ENCODE measurements around the gene ACAA1.
"Not testable (repeated sequence)": the region's sequence is repeated elsewhere in the genome, so short reads cannot be mapped to it uniquely, and the experiment has no call there.

ACAA1 gene

DNA sequence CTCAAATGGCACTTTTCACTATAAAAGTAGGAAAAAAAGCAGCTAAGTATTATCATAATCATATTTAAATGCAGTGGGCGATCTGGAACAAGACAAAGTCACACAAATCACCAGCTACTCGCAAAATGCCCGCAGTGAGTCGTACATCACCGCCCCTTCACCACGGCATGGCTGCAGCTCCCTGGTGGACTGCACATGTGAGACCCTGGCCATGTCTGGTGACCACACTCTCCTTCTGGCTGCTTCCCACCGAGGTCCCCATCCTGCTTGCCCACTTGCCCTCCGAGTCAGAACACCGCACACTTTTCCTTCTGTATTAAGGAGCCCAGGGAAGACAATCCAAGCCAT lies 38.6 kb downstream of the ACAA1 start:
- DNase-seq, result no peak

GRCh38 chr3:38097446-38098375 lies 39.2 kb downstream of the ACAA1 start:
- DNase-seq, result no peak

GRCh38 chr3:38095669-38096483 lies 41.1 kb downstream of the ACAA1 start:
- DNase-seq, result no peak

DNA sequence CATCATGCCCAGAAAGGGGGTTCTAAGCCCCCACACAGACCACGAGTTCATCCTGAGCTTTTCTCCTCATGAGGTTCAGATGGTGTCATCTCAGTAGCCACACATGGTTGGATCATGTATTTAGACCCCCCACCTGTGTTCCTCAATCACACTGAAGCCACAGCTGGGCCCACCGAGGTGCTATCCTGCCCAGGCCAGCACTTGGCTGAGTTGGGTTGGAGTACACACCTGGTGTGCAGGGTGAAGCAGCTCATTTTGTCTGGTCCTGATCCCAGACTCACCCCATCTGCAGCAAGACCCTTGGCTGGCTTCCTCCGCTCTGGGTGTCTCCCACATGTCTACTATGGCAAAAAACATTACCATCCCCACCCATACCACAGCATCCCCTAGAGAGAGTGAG lies 41.9 kb downstream of the ACAA1 start:
- no peak for DNase-seq

DNA sequence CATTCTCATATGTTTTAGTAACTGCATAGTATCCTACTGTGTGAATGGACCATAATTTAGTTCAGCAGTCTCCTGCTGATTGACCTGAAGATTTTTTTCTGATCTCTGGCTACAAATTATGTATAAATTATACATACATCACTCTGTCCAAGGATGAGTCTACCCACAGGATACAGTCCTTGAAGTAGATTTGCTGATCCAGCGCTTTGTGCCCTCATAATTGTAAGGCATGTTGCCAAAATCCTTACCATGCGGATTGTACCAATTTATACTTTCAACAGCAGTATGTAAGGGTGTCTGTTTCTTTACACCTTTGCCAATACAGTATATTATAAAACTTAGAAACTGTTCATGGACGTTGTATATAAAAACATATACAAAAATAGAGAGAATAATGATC lies 46.5 kb downstream of the ACAA1 start:
- no peak for DNase-seq

DNA sequence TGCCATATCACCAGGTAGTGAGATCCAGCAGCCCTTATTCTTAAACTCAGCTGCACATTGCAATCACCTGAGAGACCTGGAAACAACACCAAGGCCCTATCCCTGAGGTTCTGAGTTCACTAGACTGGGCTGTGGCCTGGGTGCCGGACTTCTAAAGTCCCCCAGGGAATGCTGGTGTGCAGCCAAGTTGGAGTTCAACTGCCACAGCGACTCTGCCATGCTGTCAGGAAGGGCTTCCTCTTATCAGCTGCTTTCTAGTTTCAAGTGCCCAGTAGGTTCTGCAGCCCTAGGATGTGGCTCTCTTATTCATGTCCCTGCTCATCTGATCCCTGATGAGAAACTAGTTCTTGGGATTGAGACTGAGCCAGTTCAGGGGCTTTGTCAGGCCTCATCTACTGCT lies 47.8 kb downstream of the ACAA1 start:
- DNase-seq, result no peak

DNA sequence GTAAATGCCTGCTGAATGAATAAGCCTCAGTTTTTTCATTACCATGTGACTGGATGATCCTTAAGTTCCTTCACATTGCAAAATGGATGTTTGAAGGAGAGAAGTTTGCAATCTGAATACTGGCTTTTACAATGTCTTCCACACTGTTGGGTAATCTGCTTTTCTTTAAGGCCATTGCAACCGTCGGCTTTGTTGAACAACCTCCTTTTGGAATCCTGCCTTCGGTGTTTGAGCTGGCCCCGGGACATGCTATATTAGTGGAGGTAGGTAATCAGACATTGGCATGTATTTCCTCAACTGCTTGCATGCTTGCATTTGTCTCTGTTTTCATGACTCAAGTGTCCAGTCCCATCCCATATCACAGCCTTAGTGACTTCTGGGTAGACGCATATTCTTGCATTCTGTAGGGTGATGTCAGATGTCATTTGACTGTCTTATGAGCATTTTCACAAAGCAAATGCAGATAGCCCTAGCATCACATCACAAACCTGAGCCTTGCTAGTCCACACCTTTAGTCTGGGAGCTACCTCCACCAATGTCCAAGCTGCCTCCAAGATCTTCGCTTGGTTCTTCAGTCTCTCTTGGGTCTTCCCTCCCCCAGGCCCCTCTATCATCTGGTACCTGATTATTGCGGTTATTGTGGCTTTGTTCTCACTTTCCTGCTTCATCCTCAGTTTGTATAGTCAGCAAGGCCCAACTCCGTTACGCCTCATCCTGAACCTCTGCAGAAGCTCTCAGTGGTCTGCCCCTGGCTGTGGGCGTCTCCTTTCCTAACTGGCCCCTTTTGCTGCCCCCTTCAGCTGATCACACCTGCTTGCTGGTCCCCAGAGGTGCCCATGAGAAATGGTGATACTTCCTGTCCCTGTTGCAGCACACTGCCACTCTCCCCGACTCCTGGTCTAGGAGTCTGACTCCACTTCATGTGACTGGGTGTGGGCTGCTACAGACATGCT lies 48.5 kb downstream of the ACAA1 start:
- DNase-seq, result no peak

GRCh38 chr3:38087278-38087677 lies 49.6 kb downstream of the ACAA1 start:
- not testable (repeated sequence) for DNase-seq

- DNase-seq, result no peak
Observed at GRCh38 chr3:38086496-38086895, 50.4 kb downstream of the ACAA1 start.

DNA sequence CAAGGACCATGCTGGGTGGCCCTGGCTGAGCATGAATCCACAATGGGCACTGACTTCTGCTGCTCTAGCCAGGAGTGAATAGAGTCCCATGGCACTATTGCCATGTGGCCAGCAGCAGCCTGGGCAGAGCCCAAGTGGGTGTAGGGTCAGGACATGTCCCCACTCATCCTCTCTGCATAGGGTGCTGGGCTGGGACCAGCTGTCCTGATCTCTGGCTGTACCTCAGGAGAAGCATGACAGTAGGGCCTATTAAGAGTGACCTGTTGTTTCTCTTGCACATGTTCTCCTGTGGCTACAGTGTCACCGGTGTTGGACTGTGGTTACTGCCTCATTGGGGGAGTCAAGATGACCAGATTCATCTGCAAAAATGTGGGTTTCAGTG lies 51.0 kb downstream of the ACAA1 start:
- no peak for DNase-seq

GRCh38 chr3:38085311-38085942 lies 51.5 kb downstream of the ACAA1 start:
- DNase-seq, result no peak

DNA sequence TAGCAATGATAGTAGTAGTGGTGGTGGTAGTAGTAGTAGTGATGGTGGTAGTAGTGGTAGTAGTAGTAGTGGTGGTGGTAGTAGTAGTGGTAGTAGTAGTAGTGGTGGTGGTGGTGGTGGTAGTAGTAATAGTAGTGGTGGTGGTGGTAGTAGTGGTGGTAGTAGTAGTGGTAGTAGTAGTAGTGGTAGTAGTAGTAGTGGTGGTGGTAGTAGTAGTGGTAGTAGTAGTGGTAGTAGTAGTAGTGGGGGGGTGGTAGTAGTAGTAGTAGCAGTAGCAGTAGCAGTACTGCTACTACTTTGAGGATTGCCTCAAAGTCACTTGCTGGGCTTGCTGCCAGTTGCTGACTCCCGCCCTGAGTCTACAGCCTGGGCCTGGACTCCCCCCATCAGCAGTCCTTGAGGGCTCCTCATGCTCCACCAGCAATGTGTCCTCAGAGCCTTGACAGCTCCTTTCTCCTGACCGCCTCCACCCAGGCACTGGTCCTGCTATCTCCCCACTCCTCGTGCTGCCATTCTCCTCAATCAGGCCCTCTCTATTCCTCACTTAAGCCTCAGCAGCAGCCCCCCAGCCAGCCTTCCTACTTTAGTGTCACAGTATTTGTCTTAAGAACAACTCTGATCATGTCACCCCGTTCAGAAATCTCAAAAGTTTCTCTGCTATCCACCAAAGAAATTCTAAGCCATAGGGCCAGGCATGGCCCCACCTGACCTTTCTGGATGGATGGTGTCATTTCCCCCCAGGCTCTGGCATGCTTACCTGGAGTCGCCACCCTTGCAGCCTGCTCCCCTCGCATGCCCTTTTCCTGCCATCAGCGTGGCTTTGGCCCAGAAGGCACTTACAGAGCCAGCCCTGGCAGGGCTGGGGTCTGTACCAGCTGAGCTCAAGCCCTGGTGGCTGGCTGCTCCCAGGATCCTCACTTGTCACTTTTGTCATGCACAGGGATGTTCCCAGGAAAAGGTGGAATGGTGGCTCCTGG lies 52.3 kb downstream of the ACAA1 start:
- no peak for DNase-seq

GRCh38 chr3:38083871-38084333 lies 53.0 kb downstream of the ACAA1 start:
- DNase-seq, result no peak

DNA sequence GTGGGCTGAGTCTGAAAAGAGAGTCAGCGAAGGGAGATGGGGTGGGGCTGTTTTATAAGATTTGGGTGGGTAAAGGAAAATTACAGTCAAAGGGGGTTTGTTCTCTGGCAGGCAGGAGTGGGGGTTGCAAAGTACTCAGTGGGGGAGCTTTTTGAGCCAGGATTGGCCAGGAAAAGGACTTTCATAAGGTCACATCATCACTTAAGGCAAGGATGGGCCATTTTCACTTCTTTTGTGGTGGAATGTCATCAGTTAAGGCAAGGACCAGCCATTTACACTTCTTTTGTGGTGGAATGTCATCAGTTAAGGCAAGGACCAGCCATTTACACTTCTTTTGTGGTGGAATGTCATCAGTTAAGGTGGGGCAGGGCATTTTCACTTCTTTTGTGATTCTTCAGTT lies 53.7 kb downstream of the ACAA1 start:
- not testable (repeated sequence) for DNase-seq

- not testable (repeated sequence) for DNase-seq
Observed at GRCh38 chr3:38082296-38082695, 54.6 kb downstream of the ACAA1 start.

GRCh38 chr3:38077073-38077472 lies 59.9 kb downstream of the ACAA1 start:
- DNase-seq, result not testable (repeated sequence)
